HCT116 (cell line): ENCODE data around the gene SLC17A4. TPM values are rescaled to one million over a fixed set of nuclear protein-coding genes. Genes with fewer than 3 reads are reported as not detected.

Experiments
- ATAC-seq: fragments of 200-7000 bp; cut with Tn5 transposase; 2 replicates; pipeline ENCODE4 v1.9.1; 2020; ENCODE audit warnings: mild to moderate bottlenecking, moderate library complexity
- BruUV-seq: library from RNA; stranded (reverse); fragments of 400-500 nt; replicated peaks from 2 replicates; lab custom pipeline; 2021; lab: Mats Ljungman, UMichigan
- CTCF ChIA-PET: fragments of 300-600 bp; sonication (Branson Sonifier 250); formaldehyde crosslinking; loops from one replicate; lab custom pipeline; 2021; ENCODE audit warnings: antibody characterized with exemption; lab: Charles Lee
- POLR2A ChIA-PET: fragments of 300-600, 350-600 bp; sonication (Branson Sonifier 250); formaldehyde crosslinking; loops from one replicate; lab custom pipeline; 2021; ENCODE audit warnings: antibody characterized with exemption; lab: Charles Lee
- RAD21 ChIA-PET, 2 experiments: fragments of 300-600 bp; sonication (Branson Sonifier 250); formaldehyde crosslinking; loops; one replicate each; lab custom pipeline; 2023; ENCODE audit warnings: low total read pairs in 2 of 2; ENCODE audit not compliant: uncharacterized antibody in 2 of 2, unreplicated experiment in 2 of 2, low non-redundant PET in 1 of 2; lab: Charles Lee
- DNase-seq: peaks from one replicate; pipeline ENCODE4 v3.0.0-alpha.2; 2010; ENCODE audit warnings: low read depth, low spot score
- H2AFZ ChIP-seq: fragments of 200-600 bp; shearing (Covaris generic), sonication (generic); 2 replicates; pipeline ENCODE4 v1.6.1; 2017; ENCODE audit warnings: low read depth, mixed run types, mixed read lengths, antibody characterized with exemption, low read length; ENCODE audit not compliant: poor library complexity, severe bottlenecking
- H3K27ac ChIP-seq: 2 replicates; pipeline ENCODE4 v1.5.1; 2012; ENCODE audit warnings: low read depth, low read length
- H3K27me3 ChIP-seq: fragments of 200-600 bp; sonication (generic); 2 replicates; pipeline ENCODE4 v1.6.1; 2016; ENCODE audit warnings: mixed run types, low read length, mixed read lengths; ENCODE audit not compliant: insufficient read depth
- H3K36me3 ChIP-seq, 2 experiments: fragments of 200-500 bp in 1 of 2; fragments of 200-600 bp in 1 of 2; sonication (Bioruptor generic) in 1 of 2; sonication (generic) in 1 of 2; 2 replicates each; pipeline versions ENCODE4 v1.5.1 to v1.6.1; 2014 to 2016; ENCODE audit warnings: low read length in 2 of 2, inconsistent platforms in 1 of 2, mixed read lengths in 1 of 2, mixed run types in 1 of 2; ENCODE audit not compliant: insufficient read depth in 2 of 2, control insufficient read depth in 1 of 2
- H3K4me1 ChIP-seq, 2 experiments: fragments of 200-600 bp in 1 of 2; sonication (generic) in 1 of 2; 2 replicates each; pipeline versions ENCODE4 v1.5.1 to v1.6.1; 2012 to 2017; ENCODE audit warnings: low read length in 2 of 2, inconsistent platforms in 1 of 2, mild to moderate bottlenecking in 1 of 2, mixed read lengths in 1 of 2, mixed run types in 1 of 2, moderate library complexity in 1 of 2; ENCODE audit not compliant: insufficient read depth in 2 of 2, control insufficient read depth in 1 of 2
- H3K4me2 ChIP-seq: fragments of 200-600 bp; sonication (generic); 2 replicates; pipeline ENCODE4 v1.6.1; 2017; ENCODE audit warnings: mixed run types, low read length, mixed read lengths
- H3K4me3 ChIP-seq, 2 experiments: fragments of 200-600 bp in 1 of 2; sonication (generic) in 1 of 2; replicated peaks in 1 of 2; 2 replicates each; pipeline ENCODE4 v1.5.1; 2011 to 2016; ENCODE audit warnings: low read length in 2 of 2, control low read depth in 1 of 2, low read depth in 1 of 2, mild to moderate bottlenecking in 1 of 2, mixed read lengths in 1 of 2, mixed run types in 1 of 2
- H3K79me2 ChIP-seq: fragments of 200-600 bp; sonication (generic); 2 replicates; pipeline ENCODE4 v1.6.1; 2017; ENCODE audit warnings: mild to moderate bottlenecking, mixed run types, low read length, moderate library complexity, mixed read lengths; ENCODE audit not compliant: insufficient read depth
- H3K9ac ChIP-seq: fragments of 200-600 bp; sonication (generic); 2 replicates; pipeline ENCODE4 v1.6.1; 2016; ENCODE audit warnings: low read length, mixed read lengths
- H3K9me2 ChIP-seq: fragments of 200-600 bp; sonication (generic), shearing (Covaris generic); 2 replicates; pipeline ENCODE4 v1.6.1; 2017; ENCODE audit warnings: mixed run types, mild to moderate bottlenecking, moderate library complexity; ENCODE audit not compliant: insufficient read depth
- H3K9me3 ChIP-seq, 2 experiments: fragments of 200-500 bp in 1 of 2; fragments of 200-600 bp in 1 of 2; sonication (Bioruptor generic) in 1 of 2; sonication (generic) in 1 of 2; 2 replicates each; pipeline ENCODE4 v1.6.1; 2014 to 2017; ENCODE audit warnings: low read length in 2 of 2, mixed read lengths in 2 of 2, inconsistent platforms in 1 of 2, low read depth in 1 of 2, mild to moderate bottlenecking in 1 of 2, mixed run types in 1 of 2, moderate library complexity in 1 of 2; ENCODE audit not compliant: control insufficient read depth in 1 of 2, insufficient read depth in 1 of 2
- H4K20me1 ChIP-seq: fragments of 200-600 bp; sonication (generic), shearing (Covaris generic); 2 replicates; pipeline ENCODE4 v1.6.1; 2017; ENCODE audit warnings: mixed run types, mild to moderate bottlenecking, moderate library complexity; ENCODE audit not compliant: insufficient read depth
- CEBPB ChIP-seq: IDR thresholded peaks from 2 replicates; pipeline ENCODE4 v1.6.1; 2012; ENCODE audit warnings: low read depth
- ELF1 ChIP-seq: IDR thresholded peaks from 2 replicates; pipeline ENCODE4 v1.6.1; 2012; ENCODE audit warnings: low read depth, borderline replicate concordance
- EZH2phosphoT487 ChIP-seq: fragments of 200-600 bp; IDR thresholded peaks from 2 replicates; pipeline ENCODE4 v1.6.1; 2018; ENCODE audit warnings: antibody characterized with exemption, borderline replicate concordance
- SIN3A ChIP-seq: IDR thresholded peaks from 2 replicates; pipeline ENCODE4 v1.6.1; 2012; ENCODE audit warnings: low read depth
- YY1 ChIP-seq: IDR thresholded peaks from 2 replicates; pipeline ENCODE4 v1.6.1; 2011; ENCODE audit warnings: low read length, low read depth, moderate library complexity, mild to moderate bottlenecking; ENCODE audit not compliant: insufficient replicate concordance; ENCODE audit errors: extremely low read depth
- ZFX ChIP-seq: fragments of 450-650 bp; IDR thresholded peaks from 2 replicates; pipeline ENCODE4 v1.6.1; 2017
- intact Hi-C: fragments of 100-400 bp; cut with micrococcal nuclease; formaldehyde crosslinking; loops from 2 replicates; pipeline ENCODE4 v1.10.0; 2022
- total RNA-seq: library from RNA; stranded (reverse); gene quantifications from one replicate; pipeline ENCODE4 v1.2.1, GENCODE V29; 2021; ENCODE audit not compliant: unreplicated experiment
- TF ChIP-seq, protein P1 (sequence below): IDR thresholded peaks from 2 replicates; pipeline ENCODE4 v1.6.1; 2011; ENCODE audit warnings: mild to moderate bottlenecking, low read length, moderate library complexity; ENCODE audit not compliant: insufficient replicate concordance; ENCODE audit errors: extremely low read depth
- TF ChIP-seq, protein P2 (sequence below): IDR thresholded peaks from 2 replicates; pipeline ENCODE4 v1.6.1; 2012
- TF ChIP-seq, protein P3 (sequence below): IDR thresholded peaks from 2 replicates; pipeline ENCODE4 v1.6.1; 2012; ENCODE audit warnings: low read depth

Gene SLC17A4
- total RNA-seq, 1 experiment from 2014 or later: not detected

DNA sequence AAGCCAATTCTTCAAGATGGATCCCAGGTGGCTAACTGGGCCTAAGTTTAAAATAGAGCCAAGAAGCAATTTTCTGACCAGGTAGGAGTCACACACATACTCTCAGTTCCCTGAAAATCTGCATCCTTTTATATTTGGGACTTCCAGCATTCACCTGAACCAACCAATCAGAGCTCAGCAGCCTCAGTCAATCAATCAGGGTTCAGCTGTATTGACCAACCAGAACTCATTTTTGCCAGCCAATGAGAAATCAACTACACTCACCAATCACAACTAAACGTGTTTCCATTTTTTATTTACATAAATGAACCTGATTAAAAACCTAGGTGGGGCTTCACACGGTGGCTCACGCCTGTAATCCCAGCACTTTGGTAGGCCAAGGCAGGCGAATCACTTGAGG is 37.5 kb downstream of the SLC17A4 start:
- Histone ChIP-seq H3K36me3 (no peaks in the 10 kb centered on the region), H2AFZ (no peak overlapping the region), H4K20me1 (no peaks in the 10 kb centered on the region), H3K4me1 (no peaks in the 10 kb centered on the region), H3K4me3 (no peak overlapping the region), H3K9me3 (no peaks in the 10 kb centered on the region), H3K79me2 (no peaks in the 10 kb centered on the region), H3K27ac (no peak overlapping the region), H3K9ac (no peak overlapping the region), H3K9me2 (no peaks in the 10 kb centered on the region; the same call in 1 of the 2 replicates), H3K27me3 (no peaks in the 10 kb centered on the region), H3K4me2 (no peak overlapping the region)
- POLR2A ChIA-PET: no interaction called here
- intact Hi-C loops: no loop called here
- RAD21 ChIA-PET: no interaction called here
- CTCF ChIA-PET: no interaction called here
- TF ChIP-seq ZFX: no peak
- TF ChIP-seq ELF1: no peak
- no peak for TF ChIP-seq EZH2phosphoT487
- TF ChIP-seq YY1: no peak
- TF ChIP-seq CEBPB: no peak
- TF ChIP-seq, protein P1, sequence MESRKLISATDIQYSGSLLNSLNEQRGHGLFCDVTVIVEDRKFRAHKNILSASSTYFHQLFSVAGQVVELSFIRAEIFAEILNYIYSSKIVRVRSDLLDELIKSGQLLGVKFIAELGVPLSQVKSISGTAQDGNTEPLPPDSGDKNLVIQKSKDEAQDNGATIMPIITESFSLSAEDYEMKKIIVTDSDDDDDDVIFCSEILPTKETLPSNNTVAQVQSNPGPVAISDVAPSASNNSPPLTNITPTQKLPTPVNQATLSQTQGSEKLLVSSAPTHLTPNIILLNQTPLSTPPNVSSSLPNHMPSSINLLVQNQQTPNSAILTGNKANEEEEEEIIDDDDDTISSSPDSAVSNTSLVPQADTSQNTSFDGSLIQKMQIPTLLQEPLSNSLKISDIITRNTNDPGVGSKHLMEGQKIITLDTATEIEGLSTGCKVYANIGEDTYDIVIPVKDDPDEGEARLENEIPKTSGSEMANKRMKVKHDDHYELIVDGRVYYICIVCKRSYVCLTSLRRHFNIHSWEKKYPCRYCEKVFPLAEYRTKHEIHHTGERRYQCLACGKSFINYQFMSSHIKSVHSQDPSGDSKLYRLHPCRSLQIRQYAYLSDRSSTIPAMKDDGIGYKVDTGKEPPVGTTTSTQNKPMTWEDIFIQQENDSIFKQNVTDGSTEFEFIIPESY: no peak
- TF ChIP-seq, protein P2, sequence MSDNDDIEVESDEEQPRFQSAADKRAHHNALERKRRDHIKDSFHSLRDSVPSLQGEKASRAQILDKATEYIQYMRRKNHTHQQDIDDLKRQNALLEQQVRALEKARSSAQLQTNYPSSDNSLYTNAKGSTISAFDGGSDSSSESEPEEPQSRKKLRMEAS: no peak
- no peak for TF ChIP-seq SIN3A
- TF ChIP-seq, protein P3, sequence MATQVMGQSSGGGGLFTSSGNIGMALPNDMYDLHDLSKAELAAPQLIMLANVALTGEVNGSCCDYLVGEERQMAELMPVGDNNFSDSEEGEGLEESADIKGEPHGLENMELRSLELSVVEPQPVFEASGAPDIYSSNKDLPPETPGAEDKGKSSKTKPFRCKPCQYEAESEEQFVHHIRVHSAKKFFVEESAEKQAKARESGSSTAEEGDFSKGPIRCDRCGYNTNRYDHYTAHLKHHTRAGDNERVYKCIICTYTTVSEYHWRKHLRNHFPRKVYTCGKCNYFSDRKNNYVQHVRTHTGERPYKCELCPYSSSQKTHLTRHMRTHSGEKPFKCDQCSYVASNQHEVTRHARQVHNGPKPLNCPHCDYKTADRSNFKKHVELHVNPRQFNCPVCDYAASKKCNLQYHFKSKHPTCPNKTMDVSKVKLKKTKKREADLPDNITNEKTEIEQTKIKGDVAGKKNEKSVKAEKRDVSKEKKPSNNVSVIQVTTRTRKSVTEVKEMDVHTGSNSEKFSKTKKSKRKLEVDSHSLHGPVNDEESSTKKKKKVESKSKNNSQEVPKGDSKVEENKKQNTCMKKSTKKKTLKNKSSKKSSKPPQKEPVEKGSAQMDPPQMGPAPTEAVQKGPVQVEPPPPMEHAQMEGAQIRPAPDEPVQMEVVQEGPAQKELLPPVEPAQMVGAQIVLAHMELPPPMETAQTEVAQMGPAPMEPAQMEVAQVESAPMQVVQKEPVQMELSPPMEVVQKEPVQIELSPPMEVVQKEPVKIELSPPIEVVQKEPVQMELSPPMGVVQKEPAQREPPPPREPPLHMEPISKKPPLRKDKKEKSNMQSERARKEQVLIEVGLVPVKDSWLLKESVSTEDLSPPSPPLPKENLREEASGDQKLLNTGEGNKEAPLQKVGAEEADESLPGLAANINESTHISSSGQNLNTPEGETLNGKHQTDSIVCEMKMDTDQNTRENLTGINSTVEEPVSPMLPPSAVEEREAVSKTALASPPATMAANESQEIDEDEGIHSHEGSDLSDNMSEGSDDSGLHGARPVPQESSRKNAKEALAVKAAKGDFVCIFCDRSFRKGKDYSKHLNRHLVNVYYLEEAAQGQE: no peak
- BruUV-seq: no TSS peak
- DNase-seq (no peak), ATAC-seq (no peak)
